Neural progenitor cell (in vitro differentiated cells): Measurements from ENCODE around the gene PLXNA4. TPM values are rescaled to one million over a fixed set of nuclear protein-coding genes. Genes with fewer than 3 reads are reported as not detected.

Experiments
- DNase-seq: peaks from one replicate; pipeline ENCODE4 v3.0.0-alpha.2; 2016; ENCODE audit warnings: low spot score
- H2AFZ ChIP-seq: fragments of 200-600 bp; sonication (generic); replicated peaks from 2 replicates; pipeline ENCODE4 v1.6.1; 2016; ENCODE audit warnings: antibody characterized with exemption
- H3F3A ChIP-seq: fragments of 200-600 bp; sonication (generic); 2 replicates; pipeline ENCODE4 v1.6.1; 2016; ENCODE audit warnings: antibody characterized with exemption, low read depth
- H3K27ac ChIP-seq: fragments of 200-600 bp; sonication (generic); 2 replicates; pipeline ENCODE4 v1.5.1; 2016; ENCODE audit warnings: mild to moderate bottlenecking
- H3K27me3 ChIP-seq: fragments of 200-600 bp; sonication (generic); 2 replicates; pipeline ENCODE4 v1.6.1; 2016; ENCODE audit warnings: mild to moderate bottlenecking, moderate library complexity
- H3K36me3 ChIP-seq: fragments of 200-600 bp; sonication (generic); 2 replicates; pipeline ENCODE4 v1.5.1; 2016
- H3K4me1 ChIP-seq: fragments of 200-600 bp; sonication (generic); 2 replicates; pipeline ENCODE4 v1.6.1; 2016; ENCODE audit warnings: mixed run types
- H3K4me2 ChIP-seq: fragments of 200-600 bp; sonication (generic); 2 replicates; pipeline ENCODE4 v1.6.1; 2016
- H3K4me3 ChIP-seq: fragments of 200-600 bp; sonication (generic); 2 replicates; pipeline ENCODE4 v1.5.1; 2016
- H3K79me2 ChIP-seq: fragments of 200-600 bp; sonication (generic); 2 replicates; pipeline ENCODE4 v1.6.1; 2016; ENCODE audit warnings: low read depth
- H3K9ac ChIP-seq: fragments of 200-600 bp; sonication (generic); 2 replicates; pipeline ENCODE4 v1.6.1; 2016
- H3K9me3 ChIP-seq: fragments of 200-600 bp; sonication (generic); 2 replicates; pipeline ENCODE4 v1.5.1; 2016; ENCODE audit warnings: low read depth
- H4K20me1 ChIP-seq: fragments of 200-600 bp; sonication (generic); 2 replicates; pipeline ENCODE4 v1.6.1; 2016; ENCODE audit warnings: low read depth
- H3K27ac Mint-ChIP-seq: 3 replicates; pipeline ENCODE4 v1.8.0; 2021; ENCODE audit warnings: mixed read lengths
- H3K27me3 Mint-ChIP-seq: 2 replicates; pipeline ENCODE4 v1.8.0; 2022; ENCODE audit warnings: low read depth, mild to moderate bottlenecking, inconsistent platforms, moderate library complexity, mixed read lengths; ENCODE audit not compliant: insufficient read depth
- H3K36me3 Mint-ChIP-seq: 3 replicates; pipeline ENCODE4 v1.8.0; 2021; ENCODE audit warnings: mixed read lengths
- H3K4me1 Mint-ChIP-seq: 3 replicates; pipeline ENCODE4 v1.8.0; 2021; ENCODE audit warnings: mixed read lengths
- H3K4me3 Mint-ChIP-seq: 3 replicates; pipeline ENCODE4 v1.8.0; 2021; ENCODE audit warnings: mild to moderate bottlenecking, moderate library complexity, mixed read lengths
- H3K9me3 Mint-ChIP-seq: 3 replicates; pipeline ENCODE4 v1.8.0; 2020; ENCODE audit warnings: mixed read lengths
- CTCF ChIP-seq: fragments of 200-600 bp; sonication (generic); IDR thresholded peaks from 2 replicates; pipeline ENCODE4 v1.5.1; 2017; ENCODE audit warnings: antibody characterized with exemption, mild to moderate bottlenecking
- EZH2 ChIP-seq: fragments of 200-600 bp; sonication (generic); IDR thresholded peaks from 2 replicates; pipeline ENCODE4 v1.6.1; 2017; ENCODE audit warnings: antibody characterized with exemption, mild to moderate bottlenecking, moderate library complexity
- EZH2phosphoT487 ChIP-seq: fragments of 200-600 bp; sonication (generic); IDR thresholded peaks from 2 replicates; pipeline ENCODE4 v1.6.1; 2017; ENCODE audit warnings: antibody characterized with exemption
- total RNA-seq: library from RNA; depleted of rRNA; stranded (reverse); fragments of >200 nt; gene quantifications from 2 replicates; pipeline ENCODE4 v1.2.3, GENCODE V29; 2015; ENCODE audit warnings: low replicate concordance

The PLXNA4 gene
- total RNA-seq, 1 donor from 2014 or later, result 0.49 TPM

- Histone ChIP-seq H3K27me3 (no peaks in the 10 kb centered on the region), H3K4me2 (no peak overlapping the region), H2AFZ (no peak overlapping the region), H4K20me1 (no peaks in the 10 kb centered on the region), H3K9ac (no peak overlapping the region), H3K9me3 (no peaks in the 10 kb centered on the region), H3K4me1 (no peaks in the 10 kb centered on the region), H3K36me3 (no peaks in the 10 kb centered on the region), H3K79me2 (no peaks in the 10 kb centered on the region), H3K4me3 (no peak overlapping the region), H3K27ac (no peak overlapping the region), H3F3A (no peaks in the 10 kb centered on the region)
- Mint-ChIP-seq H3K36me3 (no peaks in the 10 kb centered on the region), H3K9me3 (no peaks in the 10 kb centered on the region), H3K4me1 (no peaks in the 10 kb centered on the region), H3K27me3 (peaks cover 8% of the 10 kb centered on the region), H3K27ac (no peak overlapping the region), H3K4me3 (no peak overlapping the region)
- TF ChIP-seq CTCF (no peak), EZH2phosphoT487 (no peak), EZH2 (no peak)
- no peak for DNase-seq
These were observed 318.0 kb downstream of the PLXNA4 start for GRCh38 chr7:132258231-132258630.

- Histone ChIP-seq H3K9me3 (no peaks in the 10 kb centered on the region), H3K79me2 (no peaks in the 10 kb centered on the region), H3K9ac (no peak overlapping the region), H3K4me1 (no peaks in the 10 kb centered on the region), H2AFZ (no peak overlapping the region), H3K4me2 (no peak overlapping the region), H3F3A (no peaks in the 10 kb centered on the region), H4K20me1 (no peaks in the 10 kb centered on the region), H3K27me3 (no peaks in the 10 kb centered on the region), H3K27ac (no peak overlapping the region), H3K36me3 (no peaks in the 10 kb centered on the region), H3K4me3 (no peak overlapping the region)
- no peak overlapping the region for H3K4me3 Mint-ChIP-seq
- DNase-seq, result no peak
- no peak for TF ChIP-seq EZH2phosphoT487
- TF ChIP-seq CTCF, result no peak
- no peak for TF ChIP-seq EZH2
- H3K27ac Mint-ChIP-seq, result no peak overlapping the region
- H3K27me3 Mint-ChIP-seq, result peaks cover 8% of the 10 kb centered on the region
- no peaks in the 10 kb centered on the region for H3K9me3 Mint-ChIP-seq
- no peaks in the 10 kb centered on the region for H3K4me1 Mint-ChIP-seq
- H3K36me3 Mint-ChIP-seq, result no peaks in the 10 kb centered on the region
These were observed 319.0 kb downstream of the PLXNA4 start for GRCh38 chr7:132257253-132257652.

- no peak overlapping the region for H3K4me3 ChIP-seq
- H3K27me3 ChIP-seq, result no peaks in the 10 kb centered on the region
- no peaks in the 10 kb centered on the region for H3K36me3 ChIP-seq
- Mint-ChIP-seq H3K27me3 (peaks cover 8% of the 10 kb centered on the region), H3K4me1 (peaks cover 2% of the 10 kb centered on the region), H3K9me3 (no peaks in the 10 kb centered on the region), H3K36me3 (no peaks in the 10 kb centered on the region), H3K4me3 (no peak overlapping the region), H3K27ac (no peak overlapping the region)
- H3K79me2 ChIP-seq, result no peaks in the 10 kb centered on the region
- no peaks in the 10 kb centered on the region for H3K9me3 ChIP-seq
- no peak overlapping the region for H2AFZ ChIP-seq
- DNase-seq, result no peak
- TF ChIP-seq EZH2 (no peak), CTCF (no peak)
- no peak overlapping the region for H3K4me2 ChIP-seq
- no peaks in the 10 kb centered on the region for H3F3A ChIP-seq
- H3K4me1 ChIP-seq, result peaks cover 2% of the 10 kb centered on the region
- H4K20me1 ChIP-seq, result no peaks in the 10 kb centered on the region
- no peak overlapping the region for H3K9ac ChIP-seq
- no peak overlapping the region for H3K27ac ChIP-seq
These were observed 319.5 kb downstream of the PLXNA4 start for GRCh38 chr7:132256721-132257212.
